HG03354 (cell line): Measurements from ENCODE around the gene GRM2.

Source experiments
- ATAC-seq: cut with Tn5 transposase; IDR thresholded peaks from one replicate; pipeline ENCODE4 v1.9.1; 2021; ENCODE audit warnings: mild to moderate bottlenecking; ENCODE audit not compliant: unreplicated experiment, poor library complexity, severe bottlenecking

GRM2 gene

DNA sequence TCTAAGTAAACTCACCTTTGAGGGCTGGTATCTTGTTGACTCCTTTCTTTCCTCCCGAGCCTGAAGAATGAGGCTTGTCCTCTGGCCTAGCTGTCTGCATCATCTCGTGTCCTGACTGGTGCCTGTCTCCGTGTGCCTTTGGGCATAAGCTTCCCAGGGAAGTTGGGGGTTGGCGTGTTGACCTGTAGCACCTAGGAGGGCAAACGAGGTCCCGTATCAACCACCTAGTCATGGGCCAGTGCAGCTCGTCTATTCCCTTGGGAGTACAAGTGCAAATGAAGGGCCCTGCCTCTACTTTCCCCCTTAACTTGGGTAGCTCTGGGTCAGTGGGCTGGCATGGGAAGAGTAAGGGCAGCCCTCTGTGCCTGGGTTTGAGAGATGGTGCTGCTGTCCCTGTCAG lies 27.1 kb upstream of the GRM2 start:
- ATAC-seq: no peak

- no peak for ATAC-seq
Measured at GRCh38 chr3:51680196-51680595, 26.7 kb upstream of the GRM2 start.

DNA sequence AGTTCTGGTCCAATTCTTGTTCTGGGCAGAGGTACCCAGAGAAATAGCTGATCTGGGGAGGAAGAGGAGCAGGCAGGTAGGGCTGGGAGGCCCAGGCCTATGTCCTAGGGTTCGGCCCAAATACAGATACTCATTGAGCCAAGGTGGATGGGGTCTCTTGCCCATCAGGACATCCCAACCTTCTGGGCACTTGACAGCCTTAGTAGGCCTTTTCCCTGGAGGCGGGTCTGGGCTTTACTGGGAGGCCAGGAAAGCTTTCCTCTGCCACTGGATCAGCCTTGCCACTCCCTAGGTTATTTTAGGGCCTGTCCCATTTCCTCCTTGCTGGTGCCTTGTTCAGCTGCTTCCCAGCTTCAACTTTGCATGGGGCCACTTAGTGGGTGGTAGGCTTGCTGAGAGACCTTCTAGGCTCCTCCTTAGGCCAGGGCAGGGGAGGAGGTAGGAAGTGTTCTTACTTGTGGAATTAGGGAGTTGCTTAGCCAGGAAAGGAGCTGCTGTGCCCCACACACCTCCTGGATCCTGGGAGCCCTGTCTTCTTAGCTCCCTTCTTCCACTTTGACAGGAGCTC lies 26.1 kb upstream of the GRM2 start:
- no peak for ATAC-seq

- ATAC-seq: no peak
Measured at GRCh38 chr3:51681453-51681852, 25.4 kb upstream of the GRM2 start.

GRCh38 chr3:51682079-51682478 lies 24.8 kb upstream of the GRM2 start:
- peak; percentile 90 for ATAC-seq

DNA sequence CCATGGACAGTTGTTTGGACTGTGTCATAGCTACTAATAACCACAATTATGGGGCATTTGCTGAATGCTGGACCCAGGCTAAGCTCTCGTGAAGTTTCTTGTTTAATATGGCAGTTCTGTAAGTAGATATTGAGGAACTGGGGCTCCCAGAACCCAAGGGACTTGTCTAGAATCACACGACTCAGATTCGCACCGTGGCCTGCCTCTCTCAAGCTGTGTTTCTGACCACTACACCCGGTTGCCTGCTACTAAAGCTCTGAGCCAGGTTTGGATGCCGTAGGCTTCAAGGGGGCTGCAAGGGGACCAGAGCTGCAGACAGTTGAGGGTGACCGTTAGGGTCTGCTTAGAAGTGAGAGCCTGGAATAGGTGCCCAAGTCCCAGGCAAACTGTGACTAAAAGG lies 24.3 kb upstream of the GRM2 start:
- no peak for ATAC-seq

DNA sequence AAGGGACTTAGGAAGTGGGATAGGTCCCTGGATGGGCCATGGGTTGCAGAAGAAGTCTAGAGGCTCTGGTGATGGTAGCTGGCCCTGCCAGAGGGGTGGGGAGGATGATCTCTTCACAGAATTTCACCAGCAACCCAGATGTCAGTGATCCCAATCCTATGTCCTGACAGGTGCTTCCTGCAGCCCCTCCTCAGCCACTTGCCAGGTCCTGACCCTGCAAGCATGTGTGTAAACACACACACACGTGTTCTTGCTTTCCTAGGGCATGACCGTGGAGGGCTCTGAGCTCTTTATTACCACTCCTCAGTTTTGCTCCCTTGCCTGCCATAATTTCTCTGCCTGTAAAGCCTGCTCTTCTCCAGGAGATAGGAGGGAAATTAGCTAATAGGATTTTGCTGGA lies 23.3 kb upstream of the GRM2 start:
- no peak for ATAC-seq

GRCh38 chr3:51684971-51685751 lies 21.7 kb upstream of the GRM2 start:
- ATAC-seq: no peak

DNA sequence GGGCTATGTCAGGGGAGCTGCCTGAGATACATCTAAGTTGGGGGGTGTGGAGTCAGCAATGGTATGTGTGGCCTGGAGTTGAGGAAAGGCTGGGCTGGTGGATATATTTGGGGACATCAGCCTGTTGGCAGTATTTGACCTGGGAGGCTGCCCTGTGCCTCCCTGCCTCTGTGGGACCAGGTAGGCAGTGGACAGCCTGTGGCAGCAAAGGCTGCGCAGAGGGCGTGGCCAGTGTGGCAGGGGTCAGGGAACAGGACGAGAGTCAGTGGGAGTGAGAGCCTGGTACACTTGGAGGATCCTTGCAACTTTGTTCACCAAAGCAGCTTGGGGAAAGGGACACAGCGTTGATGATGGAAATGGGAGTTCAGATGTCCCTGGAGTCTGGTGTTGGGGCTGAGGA lies 20.8 kb upstream of the GRM2 start:
- ATAC-seq: no peak

DNA sequence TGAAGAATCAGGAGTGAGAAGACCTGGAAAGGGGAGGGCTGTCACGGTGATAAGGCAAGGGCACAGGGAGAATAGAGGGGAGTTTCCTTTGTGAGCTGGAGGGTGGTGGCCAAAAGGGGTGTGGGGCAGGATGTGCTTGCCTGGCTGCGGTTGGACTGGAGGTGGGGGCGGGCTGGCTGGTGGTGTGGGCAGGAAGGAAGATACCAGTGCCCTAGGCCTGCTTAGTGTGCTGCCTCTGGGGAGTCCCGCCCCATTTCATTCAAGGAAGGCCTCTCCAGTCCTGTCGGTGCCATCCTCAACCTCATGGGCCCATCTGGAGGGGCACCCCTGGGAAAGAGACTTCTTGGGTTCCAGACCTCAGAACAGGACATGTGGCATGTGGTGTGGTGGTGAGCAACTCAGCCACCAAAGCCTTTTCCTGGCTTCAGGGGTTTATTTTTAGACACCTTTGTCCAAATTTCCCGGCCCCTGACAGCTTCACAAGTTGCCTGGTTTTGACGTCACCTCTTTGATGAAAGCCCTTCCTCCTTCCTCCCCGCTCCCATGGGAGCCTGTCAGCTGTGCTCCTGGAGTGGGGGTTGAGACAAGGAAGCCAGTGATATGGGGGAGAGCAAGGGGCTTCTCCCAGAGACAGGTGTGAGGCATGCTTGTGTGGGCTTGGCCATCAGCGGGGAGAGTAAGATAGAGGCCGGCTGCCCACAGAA lies 20.2 kb upstream of the GRM2 start:
- peak; percentile 60 for ATAC-seq

DNA sequence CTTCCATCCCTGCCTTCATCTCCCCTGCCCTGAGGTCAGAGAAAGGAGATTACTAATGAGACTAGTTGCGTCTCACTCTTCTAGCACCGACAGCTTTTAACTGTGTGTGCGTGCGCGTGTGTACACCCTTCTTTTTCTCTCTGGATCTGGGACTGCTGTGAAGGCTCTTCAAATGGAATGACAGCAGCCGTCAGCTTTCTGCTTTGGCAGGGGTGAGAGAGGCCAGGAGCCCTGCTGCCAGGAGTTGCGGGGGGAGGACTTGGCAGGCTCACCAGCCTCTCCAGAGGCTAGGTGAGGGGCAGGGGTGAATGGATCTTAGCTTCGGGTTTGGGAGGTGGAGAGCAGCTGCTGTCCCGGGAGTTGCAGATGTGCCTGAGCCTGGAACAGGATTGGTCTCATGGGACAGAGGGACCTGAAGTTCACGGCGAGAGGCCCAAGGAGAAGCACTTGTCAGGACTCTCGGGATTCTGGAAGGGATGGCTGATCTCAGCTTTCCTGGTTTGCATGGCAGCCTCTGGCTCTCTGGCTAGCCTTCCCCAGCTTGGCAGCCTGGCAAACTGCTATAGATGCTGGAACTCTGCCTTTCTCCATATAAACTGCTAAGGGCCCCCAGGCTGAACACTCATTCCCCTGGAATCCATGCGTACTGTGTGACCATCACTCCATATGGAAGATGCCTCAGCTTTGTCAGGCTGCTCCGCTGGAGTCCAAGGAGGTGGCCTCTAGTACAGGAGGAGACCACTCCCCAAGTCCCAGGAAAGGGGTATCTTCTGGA lies 19.2 kb upstream of the GRM2 start:
- no peak for ATAC-seq

- no peak for ATAC-seq
Measured at GRCh38 chr3:51688206-51688600, 18.7 kb upstream of the GRM2 start.

- no peak for ATAC-seq
Measured at GRCh38 chr3:51691021-51691420, 15.8 kb upstream of the GRM2 start.

DNA sequence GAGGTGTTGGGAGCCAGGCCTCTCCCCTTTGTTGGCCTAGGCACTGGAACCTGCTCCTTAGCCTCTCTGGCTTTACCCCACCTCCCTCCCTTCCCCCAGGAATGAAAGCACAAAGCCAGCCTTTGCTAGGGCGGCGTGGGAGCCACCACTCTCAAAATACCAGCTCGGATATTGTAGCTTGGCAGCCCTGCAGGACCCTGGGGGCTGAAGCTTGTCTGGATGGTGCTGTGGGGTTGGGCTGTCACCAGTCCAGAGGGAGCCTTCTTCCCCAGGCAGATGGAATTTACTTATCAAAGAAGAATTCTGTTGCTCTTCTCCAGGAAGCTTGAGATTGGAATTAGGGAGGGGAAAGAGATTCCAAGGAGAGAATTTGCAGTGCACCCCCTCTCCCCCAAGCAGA lies 14.9 kb upstream of the GRM2 start:
- ATAC-seq: no peak

DNA sequence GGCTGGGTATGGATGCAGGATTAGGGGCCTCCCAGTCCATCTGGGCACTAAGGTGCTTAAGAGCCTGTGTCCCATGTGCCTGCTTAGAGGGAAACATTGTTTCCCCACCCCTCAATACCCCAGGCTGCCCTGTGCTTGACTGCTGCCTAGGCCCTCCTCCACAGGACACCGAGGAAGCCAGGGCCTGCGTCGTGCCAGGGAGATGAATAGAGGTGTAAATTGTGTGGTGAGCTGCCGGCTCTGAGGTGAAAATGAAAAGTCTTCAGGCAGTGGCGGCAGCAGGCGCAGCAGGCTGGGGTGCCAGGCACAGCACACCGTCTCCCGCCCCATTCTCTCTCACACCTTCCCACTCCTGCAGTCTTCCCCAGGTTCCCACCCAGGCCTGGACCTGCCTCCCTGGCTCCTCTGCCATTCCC lies 13.9 kb upstream of the GRM2 start:
- no peak for ATAC-seq

GRCh38 chr3:51696954-51697353 lies 9.9 kb upstream of the GRM2 start:
- ATAC-seq: no peak

GRCh38 chr3:51698209-51698608 lies 8.7 kb upstream of the GRM2 start:
- no peak for ATAC-seq

DNA sequence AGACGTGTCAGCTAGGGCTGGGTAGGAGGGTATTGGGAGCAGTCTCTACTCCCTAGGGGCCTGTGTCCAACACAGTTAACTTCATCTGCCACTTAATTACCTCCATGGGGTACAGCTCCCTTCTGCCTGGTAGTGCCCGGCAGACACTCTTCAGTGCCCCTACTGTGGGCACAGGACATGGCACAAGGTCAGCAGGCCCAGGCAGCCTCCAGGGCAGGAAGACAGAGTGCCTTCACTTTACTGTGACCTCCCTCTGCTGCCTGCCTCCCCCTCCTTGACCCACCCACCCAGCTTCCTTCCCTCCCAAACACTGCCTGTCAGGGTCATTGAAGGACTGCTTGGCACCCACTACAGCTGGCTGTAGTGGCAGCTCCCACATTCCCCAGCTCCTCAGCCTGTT lies 6.5 kb upstream of the GRM2 start:
- no peak for ATAC-seq

DNA sequence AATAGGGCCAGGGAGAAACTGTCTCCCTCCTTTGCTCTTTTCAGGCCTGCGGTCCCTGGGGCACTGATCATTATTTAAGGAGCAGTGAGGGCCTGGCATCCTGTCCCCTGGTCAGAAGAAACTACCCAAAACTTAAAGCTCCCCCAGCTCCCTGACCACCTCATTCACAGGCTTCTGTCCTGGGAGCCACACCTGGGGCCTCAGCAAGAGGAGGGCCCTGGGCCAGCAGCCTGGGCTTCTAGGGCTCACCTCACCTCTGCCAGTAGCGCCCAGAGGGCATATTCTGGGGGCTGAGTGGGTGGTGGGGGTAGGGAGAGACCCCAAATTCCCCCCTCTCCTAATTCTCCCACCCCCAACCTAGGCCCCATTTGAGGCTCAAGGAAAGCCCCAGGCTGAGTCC lies 4.7 kb upstream of the GRM2 start:
- no peak for ATAC-seq

GRCh38 chr3:51703068-51703760 lies 3.7 kb upstream of the GRM2 start:
- ATAC-seq: no peak
